Activated naive CD8-positive, alpha-beta T cell (primary cell): Measurements from ENCODE around the gene HIVEP3.

Experiments
- H3K27ac Mint-ChIP-seq: one replicate; pipeline ENCODE4 v1.8.0; 2021; ENCODE audit warnings: mixed read lengths
- H3K27me3 Mint-ChIP-seq: one replicate; pipeline ENCODE4 v1.8.0; 2021; ENCODE audit warnings: mixed read lengths
- H3K36me3 Mint-ChIP-seq: one replicate; pipeline ENCODE4 v1.8.0; 2021; ENCODE audit warnings: mixed read lengths
- H3K4me1 Mint-ChIP-seq: one replicate; pipeline ENCODE4 v1.8.0; 2021; ENCODE audit warnings: low read depth, mixed read lengths
- H3K4me3 Mint-ChIP-seq: one replicate; pipeline ENCODE4 v1.8.0; 2021; ENCODE audit warnings: mild to moderate bottlenecking, mixed read lengths
- H3K9me3 Mint-ChIP-seq: one replicate; pipeline ENCODE4 v1.8.0; 2021; ENCODE audit warnings: low read depth, mixed read lengths

Gene HIVEP3

GRCh38 chr1:41652384-41653265, 266.1 kb downstream of the HIVEP3 start:
- no peak overlapping the region for H3K4me3 Mint-ChIP-seq
- peaks cover 21% of the 10 kb centered on the region for H3K36me3 Mint-ChIP-seq
- H3K27me3 Mint-ChIP-seq: no peaks in the 10 kb centered on the region
- peak overlapping the region; percentile 24 for H3K27ac Mint-ChIP-seq
- H3K9me3 Mint-ChIP-seq: no peaks in the 10 kb centered on the region
- peaks cover 70% of the 10 kb centered on the region for H3K4me1 Mint-ChIP-seq

- no peaks in the 10 kb centered on the region for H3K9me3 Mint-ChIP-seq
- H3K4me1 Mint-ChIP-seq: peaks cover 61% of the 10 kb centered on the region
- peak overlapping the region; percentile 88 for H3K27ac Mint-ChIP-seq
- peaks cover 17% of the 10 kb centered on the region for H3K36me3 Mint-ChIP-seq
- no peaks in the 10 kb centered on the region for H3K27me3 Mint-ChIP-seq
- peak overlapping the region; percentile 59 for H3K4me3 Mint-ChIP-seq
These were observed 268.5 kb downstream of the HIVEP3 start for GRCh38 chr1:41650028-41650880.

- Mint-ChIP-seq H3K27me3 (no peaks in the 10 kb centered on the region), H3K9me3 (no peaks in the 10 kb centered on the region), H3K36me3 (peaks cover 17% of the 10 kb centered on the region), H3K27ac (peak overlapping the region; percentile 88), H3K4me1 (peaks cover 59% of the 10 kb centered on the region), H3K4me3 (peak overlapping the region; percentile 30)
These were observed 269.2 kb downstream of the HIVEP3 start for GRCh38 chr1:41649396-41650027.

- Mint-ChIP-seq H3K36me3 (peaks cover 17% of the 10 kb centered on the region), H3K27ac (peak overlapping the region; percentile 28), H3K4me3 (no peak overlapping the region), H3K9me3 (no peaks in the 10 kb centered on the region), H3K27me3 (no peaks in the 10 kb centered on the region), H3K4me1 (peaks cover 56% of the 10 kb centered on the region)
These were observed 269.9 kb downstream of the HIVEP3 start for GRCh38 chr1:41648844-41649243.

- Mint-ChIP-seq H3K36me3 (peaks cover 17% of the 10 kb centered on the region), H3K4me1 (peaks cover 50% of the 10 kb centered on the region), H3K4me3 (peak overlapping the region; percentile 61), H3K27me3 (no peaks in the 10 kb centered on the region), H3K9me3 (no peaks in the 10 kb centered on the region), H3K27ac (peak overlapping the region; percentile 54)
These were observed 270.5 kb downstream of the HIVEP3 start for GRCh38 chr1:41648230-41648629.

GRCh38 chr1:41647221-41648135, 271.2 kb downstream of the HIVEP3 start:
- peaks cover 17% of the 10 kb centered on the region for H3K36me3 Mint-ChIP-seq
- peaks cover 48% of the 10 kb centered on the region for H3K4me1 Mint-ChIP-seq
- no peaks in the 10 kb centered on the region for H3K27me3 Mint-ChIP-seq
- peak overlapping the region; percentile 61 for H3K27ac Mint-ChIP-seq
- H3K4me3 Mint-ChIP-seq: no peak overlapping the region
- H3K9me3 Mint-ChIP-seq: no peaks in the 10 kb centered on the region

GRCh38 chr1:41646186-41646585, 272.5 kb downstream of the HIVEP3 start:
- Mint-ChIP-seq H3K4me3 (no peak overlapping the region), H3K4me1 (peaks cover 40% of the 10 kb centered on the region)

GRCh38 chr1:41645062-41645461, 273.7 kb downstream of the HIVEP3 start:
- H3K27me3 Mint-ChIP-seq: no peaks in the 10 kb centered on the region
- peaks cover 15% of the 10 kb centered on the region for H3K36me3 Mint-ChIP-seq
- peak overlapping the region; percentile 12 for H3K27ac Mint-ChIP-seq
- no peak overlapping the region for H3K4me3 Mint-ChIP-seq
- no peaks in the 10 kb centered on the region for H3K9me3 Mint-ChIP-seq
- peaks cover 31% of the 10 kb centered on the region for H3K4me1 Mint-ChIP-seq

More at GRCh38 chr1:41646186-41646585, 272.5 kb downstream of the HIVEP3 start:
- Mint-ChIP-seq H3K27ac (peak overlapping the region; percentile 73), H3K9me3 (no peaks in the 10 kb centered on the region), H3K36me3 (peaks cover 17% of the 10 kb centered on the region), H3K27me3 (no peaks in the 10 kb centered on the region)

GRCh38 chr1:41642922-41643821, 275.6 kb downstream of the HIVEP3 start:
- Mint-ChIP-seq H3K27me3 (no peaks in the 10 kb centered on the region), H3K36me3 (peaks cover 7% of the 10 kb centered on the region), H3K27ac (no peak overlapping the region), H3K4me3 (no peak overlapping the region), H3K4me1 (peaks cover 38% of the 10 kb centered on the region), H3K9me3 (no peaks in the 10 kb centered on the region)

GRCh38 chr1:41641941-41642527, 276.7 kb downstream of the HIVEP3 start:
- Mint-ChIP-seq H3K36me3 (peaks cover 7% of the 10 kb centered on the region), H3K27ac (no peak overlapping the region), H3K4me1 (peaks cover 41% of the 10 kb centered on the region), H3K27me3 (no peaks in the 10 kb centered on the region), H3K4me3 (no peak overlapping the region), H3K9me3 (no peaks in the 10 kb centered on the region)

- peaks cover 42% of the 10 kb centered on the region for H3K4me1 Mint-ChIP-seq
These were observed 277.3 kb downstream of the HIVEP3 start for GRCh38 chr1:41641475-41641814.

GRCh38 chr1:41640756-41641474, 277.8 kb downstream of the HIVEP3 start:
- Mint-ChIP-seq H3K36me3 (peaks cover 7% of the 10 kb centered on the region), H3K4me1 (peaks cover 42% of the 10 kb centered on the region), H3K4me3 (no peak overlapping the region), H3K9me3 (no peaks in the 10 kb centered on the region), H3K27me3 (no peaks in the 10 kb centered on the region), H3K27ac (no peak overlapping the region)

More at GRCh38 chr1:41641475-41641814, 277.3 kb downstream of the HIVEP3 start:
- H3K4me3 Mint-ChIP-seq: no peak overlapping the region
- H3K36me3 Mint-ChIP-seq: peaks cover 7% of the 10 kb centered on the region
- no peaks in the 10 kb centered on the region for H3K27me3 Mint-ChIP-seq
- no peak overlapping the region for H3K27ac Mint-ChIP-seq
- H3K9me3 Mint-ChIP-seq: no peaks in the 10 kb centered on the region
